Keratinocyte (primary cell): ENCODE measurements around the gene CTNNBL1. TPM values are rescaled to one million over a fixed set of nuclear protein-coding genes. Genes with fewer than 3 reads are reported as not detected.
"Not testable (repeated sequence)": the region's sequence is repeated elsewhere in the genome, so short reads cannot be mapped to it uniquely, and the experiment has no call there.

Experiments
- DNase-seq: peaks from one replicate; pipeline ENCODE4 v3.0.0-alpha.2; 2011; ENCODE audit warnings: low read depth, missing footprints, low spot score
- FAIRE-seq: peaks from 2 replicates; lab custom pipeline; 2011; peaks lifted over from hg19 to GRCh38; lab: Jason Lieb, UNC
- H2AFZ ChIP-seq: 2 replicates; pipeline ENCODE4 v1.6.0; 2012; ENCODE audit warnings: low read length, control low read depth, inconsistent platforms; ENCODE audit not compliant: control insufficient read depth
- H3K27ac ChIP-seq: 2 replicates; pipeline ENCODE4 v1.5.1; 2011; ENCODE audit warnings: low read length; ENCODE audit not compliant: control insufficient read depth, insufficient read depth
- H3K27me3 ChIP-seq: 3 replicates; pipeline ENCODE4 v1.6.0; 2011; ENCODE audit warnings: low read length; ENCODE audit not compliant: control insufficient read depth, insufficient read depth; ENCODE audit errors: extremely low read depth
- H3K36me3 ChIP-seq, 2 experiments: 2 replicates in 1 of 2; 3 replicates in 1 of 2; pipeline ENCODE4 v1.5.1; 2011; ENCODE audit warnings: low read length in 2 of 2, mild to moderate bottlenecking in 1 of 2; ENCODE audit not compliant: control insufficient read depth in 2 of 2, insufficient read depth in 2 of 2; ENCODE audit errors: extremely low read depth in 1 of 2
- H3K4me1 ChIP-seq: 3 replicates; pipeline ENCODE4 v1.5.1; 2011; ENCODE audit warnings: low read length; ENCODE audit not compliant: control insufficient read depth, insufficient read depth; ENCODE audit errors: extremely low read depth
- H3K4me2 ChIP-seq: 3 replicates; pipeline ENCODE4 v1.6.0; 2011; ENCODE audit warnings: low read depth, low read length; ENCODE audit not compliant: control insufficient read depth, insufficient read depth; ENCODE audit errors: extremely low read depth
- H3K4me3 ChIP-seq, 3 experiments: fragments of 200-600 bp in 1 of 3; sonication (generic) in 1 of 3; 2 replicates in 2 of 3; 3 replicates in 1 of 3; pipeline ENCODE4 v1.5.1; 2011 to 2016; ENCODE audit warnings: low read length in 3 of 3, mild to moderate bottlenecking in 3 of 3, control low read depth in 2 of 3, inconsistent platforms in 1 of 3, low read depth in 1 of 3, mixed read lengths in 1 of 3, mixed run types in 1 of 3, moderate library complexity in 1 of 3; ENCODE audit not compliant: control insufficient read depth in 2 of 3, insufficient read depth in 2 of 3; ENCODE audit errors: extremely low read depth in 1 of 3
- H3K79me2 ChIP-seq: 2 replicates; pipeline ENCODE4 v1.6.0; 2012; ENCODE audit warnings: low read length; ENCODE audit not compliant: control insufficient read depth, insufficient read depth
- H3K9ac ChIP-seq: 3 replicates; pipeline ENCODE4 v1.6.0; 2011; ENCODE audit warnings: low read length; ENCODE audit not compliant: control insufficient read depth, insufficient read depth; ENCODE audit errors: extremely low read depth
- H3K9me1 ChIP-seq: 3 replicates; pipeline ENCODE4 v1.6.0; 2011; ENCODE audit warnings: low read length; ENCODE audit not compliant: control insufficient read depth, insufficient read depth; ENCODE audit errors: extremely low read depth
- H3K9me3 ChIP-seq: 2 replicates; pipeline ENCODE4 v1.5.1; 2012; ENCODE audit warnings: low read depth, low read length; ENCODE audit not compliant: control insufficient read depth
- H4K20me1 ChIP-seq: 3 replicates; pipeline ENCODE4 v1.6.0; 2011; ENCODE audit warnings: low read length; ENCODE audit not compliant: control insufficient read depth, insufficient read depth; ENCODE audit errors: extremely low read depth
- EZH2 ChIP-seq: IDR thresholded peaks from one replicate; pipeline ENCODE4 v1.6.1; 2012; ENCODE audit warnings: inconsistent platforms, mild to moderate bottlenecking, low read length, moderate library complexity
- dilution Hi-C: fragments of 300-500 bp; cut with MboI; formaldehyde crosslinking; loops from one replicate; pipeline ENCODE4 v1.7.0; 2020; ENCODE audit warnings: low sequenced_read_pairs; ENCODE audit not compliant: extremely low pct_ligation_motif_present
- polyA plus RNA-seq, 5 experiments: library from polyadenylated mRNA; depleted of rRNA in 3 of 5; stranded (reverse) in 3 of 5; stranded (forward) in 1 of 5; unstranded in 1 of 5; fragments of >200 nt; gene quantifications; 1 replicate in 1 of 5; 2 replicates in 3 of 5; 3 replicates in 1 of 5; pipeline versions ENCODE4 v1.2.1 to v1.2.3, GENCODE V29; 2011 to 2012; ENCODE audit warnings: missing spikeins in 2 of 5, low read depth in 1 of 5, low replicate concordance in 1 of 5
- TF ChIP-seq, protein P1 (sequence below), 3 experiments: IDR thresholded peaks in 1 of 3; conservative IDR thresholded peaks in 1 of 3; optimal IDR thresholded peaks in 1 of 3; 2 replicates in 2 of 3; 3 replicates in 1 of 3; pipeline versions ENCODE3 to v1.5.1; 2011; ENCODE audit warnings: low read length in 3 of 3, mild to moderate bottlenecking in 3 of 3, moderate library complexity in 2 of 3, control low read depth in 1 of 3, inconsistent platforms in 1 of 3; ENCODE audit not compliant: insufficient read depth in 2 of 3; ENCODE audit errors: extremely low read depth in 1 of 3

CTNNBL1 gene
- polyA plus RNA-seq, 1 donor (not counting 4 experiments of a cell fraction or from before 2014, with no cell fraction given) = 37.0 TPM

DNA sequence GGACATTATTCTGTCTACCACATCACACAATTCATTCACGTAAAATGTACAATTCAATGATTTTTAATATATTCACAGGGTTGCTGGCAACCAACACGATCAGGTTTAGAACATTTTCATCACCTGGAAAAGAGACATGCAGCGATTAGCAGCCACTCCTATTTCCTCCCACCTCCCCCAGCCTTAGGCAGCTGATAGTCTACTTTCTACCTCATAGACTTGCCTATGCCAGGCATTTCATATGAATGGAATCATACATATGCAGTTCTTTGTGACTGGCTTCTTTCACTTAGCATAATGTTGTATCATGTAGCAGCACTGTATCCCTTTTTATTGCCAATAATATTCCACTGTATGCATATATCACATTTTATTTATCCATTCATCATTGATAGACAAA is 31.5 kb upstream of the CTNNBL1 start:
- DNase-seq (no peak), FAIRE-seq (no peak)
- Histone ChIP-seq H3K27me3 (no peaks in the 10 kb centered on the region), H3K4me2 (no peak overlapping the region), H3K9ac (no peak overlapping the region), H3K27ac (no peak overlapping the region), H4K20me1 (no peaks in the 10 kb centered on the region), H2AFZ (no peak overlapping the region), H3K9me1 (no peaks in the 10 kb centered on the region), H3K79me2 (no peaks in the 10 kb centered on the region), H3K4me1 (no peaks in the 10 kb centered on the region), H3K4me3 (no peak overlapping the region), H3K9me3 (no peaks in the 10 kb centered on the region), H3K36me3 (no peaks in the 10 kb centered on the region)
- TF ChIP-seq, protein P1, sequence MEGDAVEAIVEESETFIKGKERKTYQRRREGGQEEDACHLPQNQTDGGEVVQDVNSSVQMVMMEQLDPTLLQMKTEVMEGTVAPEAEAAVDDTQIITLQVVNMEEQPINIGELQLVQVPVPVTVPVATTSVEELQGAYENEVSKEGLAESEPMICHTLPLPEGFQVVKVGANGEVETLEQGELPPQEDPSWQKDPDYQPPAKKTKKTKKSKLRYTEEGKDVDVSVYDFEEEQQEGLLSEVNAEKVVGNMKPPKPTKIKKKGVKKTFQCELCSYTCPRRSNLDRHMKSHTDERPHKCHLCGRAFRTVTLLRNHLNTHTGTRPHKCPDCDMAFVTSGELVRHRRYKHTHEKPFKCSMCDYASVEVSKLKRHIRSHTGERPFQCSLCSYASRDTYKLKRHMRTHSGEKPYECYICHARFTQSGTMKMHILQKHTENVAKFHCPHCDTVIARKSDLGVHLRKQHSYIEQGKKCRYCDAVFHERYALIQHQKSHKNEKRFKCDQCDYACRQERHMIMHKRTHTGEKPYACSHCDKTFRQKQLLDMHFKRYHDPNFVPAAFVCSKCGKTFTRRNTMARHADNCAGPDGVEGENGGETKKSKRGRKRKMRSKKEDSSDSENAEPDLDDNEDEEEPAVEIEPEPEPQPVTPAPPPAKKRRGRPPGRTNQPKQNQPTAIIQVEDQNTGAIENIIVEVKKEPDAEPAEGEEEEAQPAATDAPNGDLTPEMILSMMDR (optimal IDR thresholded peaks at IDR 0.05 in 1 of 3, IDR thresholded peaks at IDR 0.05 in 1 of 3, conservative IDR thresholded peaks at IDR 0.05 in 1 of 3; ENCODE audit: extremely low read depth in 1 of 3, insufficient read depth in 2 of 3, low read length in 3 of 3) = no peak
- no peak for TF ChIP-seq EZH2
- dilution Hi-C loops = no loop called here

DNA sequence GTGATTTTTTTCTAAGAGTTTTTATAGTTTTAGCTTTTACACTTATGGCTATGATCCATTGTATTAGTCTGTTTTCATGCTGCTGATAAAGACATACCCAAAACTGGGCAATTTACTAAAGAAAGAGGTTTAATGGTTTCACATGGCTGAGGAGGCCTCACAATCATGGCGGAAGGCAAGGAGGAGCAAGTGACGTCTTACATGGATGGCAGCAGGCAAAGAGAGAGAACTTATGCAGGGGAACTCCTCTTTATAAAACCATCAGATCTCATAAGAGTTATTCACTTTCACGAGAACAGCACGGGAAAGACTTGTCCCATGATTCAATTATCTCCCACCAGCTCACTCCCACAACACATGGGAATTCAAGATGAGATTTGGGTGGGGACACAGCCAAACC is 29.2 kb upstream of the CTNNBL1 start:
- H3K36me3 ChIP-seq, dilution Hi-C loops, H3K9me3 ChIP-seq, H3K4me1 ChIP-seq, H2AFZ ChIP-seq, H3K79me2 ChIP-seq, H3K4me2 ChIP-seq, DNase-seq, H4K20me1 ChIP-seq, H3K4me3 ChIP-seq, H3K9me1 ChIP-seq, H3K9ac ChIP-seq, H3K27me3 ChIP-seq, FAIRE-seq, H3K27ac ChIP-seq: not testable (repeated sequence)

DNA sequence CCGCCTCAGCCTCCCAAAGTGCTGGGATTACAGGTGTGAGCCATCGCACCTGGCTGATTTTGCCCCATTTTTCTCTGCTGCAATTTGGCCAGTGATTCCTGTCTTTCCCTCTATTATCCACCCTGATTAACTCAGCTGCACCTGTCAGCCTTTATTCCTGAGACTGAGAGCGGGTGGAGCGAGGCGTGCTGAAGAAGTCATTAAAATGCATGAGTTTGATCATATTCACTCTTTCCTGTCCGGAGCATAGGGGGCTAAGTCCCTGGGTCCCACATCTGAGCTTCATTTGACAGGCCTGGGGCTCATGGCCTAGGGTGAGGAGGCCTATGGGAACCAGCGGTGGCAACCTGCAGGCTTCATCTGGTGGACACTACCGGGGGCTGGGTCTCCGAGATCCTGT is 25.7 kb upstream of the CTNNBL1 start:
- Histone ChIP-seq H3K9me3 (no peaks in the 10 kb centered on the region), H3K4me1 (peaks cover 6% of the 10 kb centered on the region), H4K20me1 (peaks cover 3% of the 10 kb centered on the region), H3K4me2 (no peak overlapping the region), H3K4me3 (no peak overlapping the region), H3K27ac (no peak overlapping the region), H3K79me2 (no peaks in the 10 kb centered on the region), H3K9me1 (no peaks in the 10 kb centered on the region), H3K27me3 (peaks cover 18% of the 10 kb centered on the region), H3K36me3 (no peaks in the 10 kb centered on the region), H3K9ac (no peak overlapping the region), H2AFZ (no peak overlapping the region)
- TF ChIP-seq, protein P1 (optimal IDR thresholded peaks at IDR 0.05 in 1 of 3, IDR thresholded peaks at IDR 0.05 in 1 of 3, conservative IDR thresholded peaks at IDR 0.05 in 1 of 3; ENCODE audit: extremely low read depth in 1 of 3, insufficient read depth in 2 of 3, low read length in 3 of 3) = no peak
- no peak for TF ChIP-seq EZH2
- no peak for FAIRE-seq
- dilution Hi-C loops = no loop called here
- DNase-seq = no peak
